WTC11 (cell line): ENCODE measurements around the gene JUND. TPM values are rescaled to one million over a fixed set of nuclear protein-coding genes. Genes with fewer than 3 reads are reported as not detected.

ENCODE experiments used
- ATAC-seq: fragments of 200-7000 bp; cut with Tn5 transposase; 2 replicates; pipeline ENCODE4 v1.10.0; 2021; ENCODE audit warnings: mild to moderate bottlenecking, moderate library complexity
- CTCF ChIA-PET: fragments of 300-600 bp; sonication (Branson Sonifier 250); formaldehyde crosslinking; loops from one replicate; lab custom pipeline; 2021; ENCODE audit warnings: antibody characterized with exemption; lab: Charles Lee
- POLR2A ChIA-PET: fragments of 350-600 bp; sonication (Branson Sonifier 250); formaldehyde crosslinking; loops from one replicate; lab custom pipeline; 2021; ENCODE audit warnings: antibody characterized with exemption; lab: Charles Lee
- DNase-seq: peaks from one replicate; pipeline ENCODE4 v3.0.0; 2021; ENCODE audit warnings: low spot score
- H3K27ac Mint-ChIP-seq: 2 replicates; pipeline ENCODE4 v1.8.0; 2021; ENCODE audit warnings: mixed read lengths
- H3K27me3 Mint-ChIP-seq: 2 replicates; pipeline ENCODE4 v1.8.0; 2021; ENCODE audit warnings: low read depth, mild to moderate bottlenecking, moderate library complexity, mixed read lengths
- H3K36me3 Mint-ChIP-seq: 2 replicates; pipeline ENCODE4 v1.8.0; 2021; ENCODE audit warnings: mixed read lengths
- H3K4me1 Mint-ChIP-seq: 2 replicates; pipeline ENCODE4 v1.8.0; 2022; ENCODE audit warnings: mixed read lengths
- H3K4me3 Mint-ChIP-seq: 2 replicates; pipeline ENCODE4 v1.8.0; 2021; ENCODE audit warnings: mild to moderate bottlenecking, moderate library complexity, mixed read lengths
- H3K9me3 Mint-ChIP-seq: 2 replicates; pipeline ENCODE4 v1.8.0; 2021; ENCODE audit warnings: mixed read lengths
- EMX1 ChIP-seq: fragments of 250-450 bp; sonication (Bioruptor Pico); IDR thresholded peaks from 2 replicates; pipeline ENCODE4 v1.8.0; 2021; ENCODE audit warnings: mild to moderate bottlenecking
- FOXJ3 ChIP-seq: sonication (generic); formaldehyde crosslinking; IDR thresholded peaks from 2 replicates; pipeline ENCODE4 v1.9.0; 2021; ENCODE audit warnings: missing genetic modification reagents, mild to moderate bottlenecking, borderline replicate concordance
- GTF2I ChIP-seq: fragments of 250-450 bp; sonication (Bioruptor Pico); conservative IDR thresholded peaks from 2 replicates; pipeline ENCODE4 v1.4.0; 2021; ENCODE audit warnings: mild to moderate bottlenecking
- JAZF1 ChIP-seq: fragments of 250-450 bp; sonication (Bioruptor Pico); IDR thresholded peaks from 2 replicates; pipeline ENCODE4 v1.9.0; 2021; ENCODE audit warnings: moderate library complexity, mild to moderate bottlenecking, inconsistent platforms
- KAT7 ChIP-seq: sonication (generic); formaldehyde crosslinking; IDR thresholded peaks from 2 replicates; pipeline ENCODE4 v1.8.1; 2023; ENCODE audit warnings: missing genetic modification reagents, mild to moderate bottlenecking, borderline replicate concordance
- MXD4 ChIP-seq: fragments of 250-450 bp; sonication (Bioruptor Pico); IDR thresholded peaks from 2 replicates; pipeline ENCODE4 v1.8.0; 2021; ENCODE audit warnings: mild to moderate bottlenecking, moderate library complexity, borderline replicate concordance
- NFYB ChIP-seq: sonication (generic); formaldehyde crosslinking; conservative IDR thresholded peaks from 2 replicates; pipeline ENCODE4 v1.8.0; 2022; ENCODE audit warnings: low read depth, missing genetic modification reagents
- RORB ChIP-seq: fragments of 250-450 bp; sonication (Bioruptor Pico); IDR thresholded peaks from 2 replicates; pipeline ENCODE4 v1.9.0; 2021; ENCODE audit warnings: mild to moderate bottlenecking
- SMAD4 ChIP-seq: sonication (generic); formaldehyde crosslinking; IDR thresholded peaks from 2 replicates; pipeline ENCODE4 v1.8.0; 2022; ENCODE audit warnings: mild to moderate bottlenecking, missing genetic modification reagents
- TCF7 ChIP-seq: sonication (generic); formaldehyde crosslinking; IDR thresholded peaks from 2 replicates; pipeline ENCODE4 v1.8.0; 2022; ENCODE audit warnings: mild to moderate bottlenecking, low read depth, missing genetic modification reagents, moderate library complexity
- TEAD1 ChIP-seq: sonication (generic); formaldehyde crosslinking; IDR thresholded peaks from 2 replicates; pipeline ENCODE4 v1.8.0; 2022; ENCODE audit warnings: mild to moderate bottlenecking, missing genetic modification reagents
- TEAD4 ChIP-seq: sonication (generic); formaldehyde crosslinking; IDR thresholded peaks from 2 replicates; pipeline ENCODE4 v1.8.0; 2022; ENCODE audit warnings: mild to moderate bottlenecking, missing genetic modification reagents
- TP53 ChIP-seq: sonication (generic); formaldehyde crosslinking; IDR thresholded peaks from 2 replicates; pipeline ENCODE4 v1.8.1; 2023; ENCODE audit warnings: mild to moderate bottlenecking, missing genetic modification reagents
- ZNF138 ChIP-seq: sonication (generic); formaldehyde crosslinking; conservative IDR thresholded peaks from 2 replicates; pipeline ENCODE4 v1.8.1; 2022; ENCODE audit warnings: mild to moderate bottlenecking, moderate library complexity, missing genetic modification reagents
- total RNA-seq: library from RNA; stranded (reverse); gene quantifications from 3 replicates; pipeline ENCODE4 v1.2.3, GENCODE V29; 2021
- TF ChIP-seq, protein P1 (sequence below): sonication (generic); formaldehyde crosslinking; IDR thresholded peaks from 2 replicates; pipeline ENCODE4 v1.8.1; 2022; ENCODE audit warnings: low read depth, missing genetic modification reagents, borderline replicate concordance
- TF ChIP-seq, protein P2 (sequence below): sonication (generic); formaldehyde crosslinking; IDR thresholded peaks from 2 replicates; pipeline ENCODE4 v1.8.1; 2022; ENCODE audit warnings: low read depth, mild to moderate bottlenecking, moderate library complexity, missing genetic modification reagents, borderline replicate concordance
- TF ChIP-seq, protein P3 (sequence below): sonication (generic); formaldehyde crosslinking; IDR thresholded peaks from 2 replicates; pipeline ENCODE4 v1.8.0; 2023; ENCODE audit warnings: missing genetic modification reagents, mild to moderate bottlenecking, borderline replicate concordance
- TF ChIP-seq, protein P4 (sequence below): sonication (generic); formaldehyde crosslinking; IDR thresholded peaks from 2 replicates; pipeline ENCODE4 v1.8.0; 2022; ENCODE audit warnings: missing genetic modification reagents

JUND gene
- total RNA-seq, 1 experiment from 2014 or later: 121 TPM

DNA sequence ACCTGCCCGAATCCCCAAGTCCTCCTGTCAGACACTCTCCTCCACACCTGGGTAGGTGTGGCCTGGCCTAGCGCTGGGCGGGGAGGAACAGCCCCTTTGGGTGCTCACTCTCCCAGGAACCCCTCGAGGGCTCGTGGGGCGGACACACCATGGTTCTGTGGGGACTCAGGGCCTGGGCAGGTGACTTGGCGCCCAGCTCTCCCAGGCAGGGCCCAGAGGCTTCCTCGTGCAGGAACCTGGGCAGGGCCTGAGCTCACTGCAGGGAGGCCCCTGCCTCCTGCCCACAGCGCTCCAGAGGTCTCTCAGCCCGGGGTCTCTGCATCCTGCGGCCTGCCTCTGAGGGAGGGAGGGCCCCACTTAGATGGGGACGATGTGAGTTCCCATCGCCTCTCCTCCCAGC lies 29.5 kb upstream of the JUND start:
- DNase-seq (no peak), ATAC-seq (no peak)
- Mint-ChIP-seq H3K36me3 (peaks cover 43% of the 10 kb centered on the region), H3K9me3 (no peaks in the 10 kb centered on the region), H3K27ac (no peak overlapping the region), H3K4me1 (peaks cover 12% of the 10 kb centered on the region), H3K4me3 (no peak overlapping the region), H3K27me3 (no peaks in the 10 kb centered on the region)
- ChIA-PET CTCF (interaction anchor here (12.7 kb wide), 1 partner anchor 32 kb away, joined by 240 read pairs; the partner anchor contains the start of gene JUND), POLR2A (no interaction called here)
- TF ChIP-seq, protein P1, sequence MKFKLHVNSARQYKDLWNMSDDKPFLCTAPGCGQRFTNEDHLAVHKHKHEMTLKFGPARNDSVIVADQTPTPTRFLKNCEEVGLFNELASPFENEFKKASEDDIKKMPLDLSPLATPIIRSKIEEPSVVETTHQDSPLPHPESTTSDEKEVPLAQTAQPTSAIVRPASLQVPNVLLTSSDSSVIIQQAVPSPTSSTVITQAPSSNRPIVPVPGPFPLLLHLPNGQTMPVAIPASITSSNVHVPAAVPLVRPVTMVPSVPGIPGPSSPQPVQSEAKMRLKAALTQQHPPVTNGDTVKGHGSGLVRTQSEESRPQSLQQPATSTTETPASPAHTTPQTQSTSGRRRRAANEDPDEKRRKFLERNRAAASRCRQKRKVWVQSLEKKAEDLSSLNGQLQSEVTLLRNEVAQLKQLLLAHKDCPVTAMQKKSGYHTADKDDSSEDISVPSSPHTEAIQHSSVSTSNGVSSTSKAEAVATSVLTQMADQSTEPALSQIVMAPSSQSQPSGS (CRISPR knock-in tag): no peak
- no peak for TF ChIP-seq EMX1 (CRISPR knock-in tag)
- TF ChIP-seq, protein P2, sequence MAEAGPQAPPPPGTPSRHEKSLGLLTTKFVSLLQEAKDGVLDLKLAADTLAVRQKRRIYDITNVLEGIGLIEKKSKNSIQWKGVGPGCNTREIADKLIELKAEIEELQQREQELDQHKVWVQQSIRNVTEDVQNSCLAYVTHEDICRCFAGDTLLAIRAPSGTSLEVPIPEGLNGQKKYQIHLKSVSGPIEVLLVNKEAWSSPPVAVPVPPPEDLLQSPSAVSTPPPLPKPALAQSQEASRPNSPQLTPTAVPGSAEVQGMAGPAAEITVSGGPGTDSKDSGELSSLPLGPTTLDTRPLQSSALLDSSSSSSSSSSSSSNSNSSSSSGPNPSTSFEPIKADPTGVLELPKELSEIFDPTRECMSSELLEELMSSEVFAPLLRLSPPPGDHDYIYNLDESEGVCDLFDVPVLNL (CRISPR knock-in tag): no peak
- TF ChIP-seq GTF2I (CRISPR knock-in tag): no peak
- no peak for TF ChIP-seq FOXJ3
- no peak for TF ChIP-seq RORB (CRISPR knock-in tag)
- no peak for TF ChIP-seq TP53
- no peak for TF ChIP-seq SMAD4 (CRISPR knock-in tag)
- TF ChIP-seq, protein P3, sequence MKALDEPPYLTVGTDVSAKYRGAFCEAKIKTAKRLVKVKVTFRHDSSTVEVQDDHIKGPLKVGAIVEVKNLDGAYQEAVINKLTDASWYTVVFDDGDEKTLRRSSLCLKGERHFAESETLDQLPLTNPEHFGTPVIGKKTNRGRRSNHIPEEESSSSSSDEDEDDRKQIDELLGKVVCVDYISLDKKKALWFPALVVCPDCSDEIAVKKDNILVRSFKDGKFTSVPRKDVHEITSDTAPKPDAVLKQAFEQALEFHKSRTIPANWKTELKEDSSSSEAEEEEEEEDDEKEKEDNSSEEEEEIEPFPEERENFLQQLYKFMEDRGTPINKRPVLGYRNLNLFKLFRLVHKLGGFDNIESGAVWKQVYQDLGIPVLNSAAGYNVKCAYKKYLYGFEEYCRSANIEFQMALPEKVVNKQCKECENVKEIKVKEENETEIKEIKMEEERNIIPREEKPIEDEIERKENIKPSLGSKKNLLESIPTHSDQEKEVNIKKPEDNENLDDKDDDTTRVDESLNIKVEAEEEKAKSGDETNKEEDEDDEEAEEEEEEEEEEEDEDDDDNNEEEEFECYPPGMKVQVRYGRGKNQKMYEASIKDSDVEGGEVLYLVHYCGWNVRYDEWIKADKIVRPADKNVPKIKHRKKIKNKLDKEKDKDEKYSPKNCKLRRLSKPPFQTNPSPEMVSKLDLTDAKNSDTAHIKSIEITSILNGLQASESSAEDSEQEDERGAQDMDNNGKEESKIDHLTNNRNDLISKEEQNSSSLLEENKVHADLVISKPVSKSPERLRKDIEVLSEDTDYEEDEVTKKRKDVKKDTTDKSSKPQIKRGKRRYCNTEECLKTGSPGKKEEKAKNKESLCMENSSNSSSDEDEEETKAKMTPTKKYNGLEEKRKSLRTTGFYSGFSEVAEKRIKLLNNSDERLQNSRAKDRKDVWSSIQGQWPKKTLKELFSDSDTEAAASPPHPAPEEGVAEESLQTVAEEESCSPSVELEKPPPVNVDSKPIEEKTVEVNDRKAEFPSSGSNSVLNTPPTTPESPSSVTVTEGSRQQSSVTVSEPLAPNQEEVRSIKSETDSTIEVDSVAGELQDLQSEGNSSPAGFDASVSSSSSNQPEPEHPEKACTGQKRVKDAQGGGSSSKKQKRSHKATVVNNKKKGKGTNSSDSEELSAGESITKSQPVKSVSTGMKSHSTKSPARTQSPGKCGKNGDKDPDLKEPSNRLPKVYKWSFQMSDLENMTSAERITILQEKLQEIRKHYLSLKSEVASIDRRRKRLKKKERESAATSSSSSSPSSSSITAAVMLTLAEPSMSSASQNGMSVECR (CRISPR knock-in tag): no peak
- no peak for TF ChIP-seq KAT7 (CRISPR knock-in tag)
- TF ChIP-seq MXD4 (CRISPR knock-in tag): no peak
- TF ChIP-seq TEAD4: no peak
- no peak for TF ChIP-seq JAZF1 (CRISPR knock-in tag)
- no peak for TF ChIP-seq NFYB (CRISPR knock-in tag)
- TF ChIP-seq TEAD1: no peak
- no peak for TF ChIP-seq TCF7
- no peak for TF ChIP-seq ZNF138
- TF ChIP-seq, protein P4, sequence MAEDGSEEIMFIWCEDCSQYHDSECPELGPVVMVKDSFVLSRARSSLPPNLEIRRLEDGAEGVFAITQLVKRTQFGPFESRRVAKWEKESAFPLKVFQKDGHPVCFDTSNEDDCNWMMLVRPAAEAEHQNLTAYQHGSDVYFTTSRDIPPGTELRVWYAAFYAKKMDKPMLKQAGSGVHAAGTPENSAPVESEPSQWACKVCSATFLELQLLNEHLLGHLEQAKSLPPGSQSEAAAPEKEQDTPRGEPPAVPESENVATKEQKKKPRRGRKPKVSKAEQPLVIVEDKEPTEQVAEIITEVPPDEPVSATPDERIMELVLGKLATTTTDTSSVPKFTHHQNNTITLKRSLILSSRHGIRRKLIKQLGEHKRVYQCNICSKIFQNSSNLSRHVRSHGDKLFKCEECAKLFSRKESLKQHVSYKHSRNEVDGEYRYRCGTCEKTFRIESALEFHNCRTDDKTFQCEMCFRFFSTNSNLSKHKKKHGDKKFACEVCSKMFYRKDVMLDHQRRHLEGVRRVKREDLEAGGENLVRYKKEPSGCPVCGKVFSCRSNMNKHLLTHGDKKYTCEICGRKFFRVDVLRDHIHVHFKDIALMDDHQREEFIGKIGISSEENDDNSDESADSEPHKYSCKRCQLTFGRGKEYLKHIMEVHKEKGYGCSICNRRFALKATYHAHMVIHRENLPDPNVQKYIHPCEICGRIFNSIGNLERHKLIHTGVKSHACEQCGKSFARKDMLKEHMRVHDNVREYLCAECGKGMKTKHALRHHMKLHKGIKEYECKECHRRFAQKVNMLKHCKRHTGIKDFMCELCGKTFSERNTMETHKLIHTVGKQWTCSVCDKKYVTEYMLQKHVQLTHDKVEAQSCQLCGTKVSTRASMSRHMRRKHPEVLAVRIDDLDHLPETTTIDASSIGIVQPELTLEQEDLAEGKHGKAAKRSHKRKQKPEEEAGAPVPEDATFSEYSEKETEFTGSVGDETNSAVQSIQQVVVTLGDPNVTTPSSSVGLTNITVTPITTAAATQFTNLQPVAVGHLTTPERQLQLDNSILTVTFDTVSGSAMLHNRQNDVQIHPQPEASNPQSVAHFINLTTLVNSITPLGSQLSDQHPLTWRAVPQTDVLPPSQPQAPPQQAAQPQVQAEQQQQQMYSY (CRISPR knock-in tag): no peak
